ENCODE results near the gene ITPRID2. TPM values are rescaled to one million over a fixed set of nuclear protein-coding genes. Genes with fewer than 3 reads are reported as not detected.

ITPRID2 gene
- total and polyA plus RNA-seq, 2 of the 4 experiments (the other 2 are of a cell fraction) = 74.1 to 187 TPM

DNA sequence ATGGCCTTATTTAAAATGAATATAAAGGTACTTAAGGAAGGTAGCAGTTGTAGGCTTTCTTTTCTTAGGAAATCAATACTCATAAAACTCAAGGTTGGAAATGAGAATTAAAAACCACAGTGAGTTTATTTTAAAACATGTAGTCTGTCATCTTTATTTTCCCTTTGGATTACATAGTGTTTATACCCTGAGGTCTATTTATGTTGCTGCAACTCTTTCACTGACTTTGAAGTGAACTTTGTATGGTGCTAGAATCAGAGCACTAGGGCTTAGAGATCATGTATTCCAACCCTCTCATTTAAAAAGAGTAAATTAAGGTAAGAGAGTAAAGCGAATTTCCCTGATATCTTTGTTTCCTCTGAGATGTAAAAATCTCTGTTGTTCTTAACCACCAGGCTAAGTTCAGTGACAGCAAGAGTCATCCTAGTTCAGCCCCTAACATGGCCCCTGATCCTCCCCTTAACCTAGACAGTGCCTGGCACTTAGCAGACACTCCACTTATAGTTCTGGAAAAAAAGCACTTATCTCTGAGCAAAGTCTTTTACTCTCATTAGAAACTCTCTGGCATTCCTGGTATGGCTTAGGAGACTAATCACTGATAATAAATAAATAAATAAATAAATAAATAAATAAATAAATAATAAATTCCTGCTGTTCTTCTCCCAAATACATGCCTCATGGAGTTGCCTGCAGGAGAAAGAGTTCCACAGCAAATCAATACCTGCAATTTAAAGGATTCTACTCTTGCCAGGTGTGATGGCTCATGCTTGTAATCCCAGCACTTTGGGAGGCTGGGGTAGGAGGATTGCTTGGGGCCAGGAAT lies 61.1 kb downstream of the ITPRID2 start:
- no peak for TF ChIP-seq RCOR1 (IDR thresholded peaks at IDR 0.05; ENCODE audit: insufficient replicate concordance, low read length)
- TF ChIP-seq, protein P1, sequence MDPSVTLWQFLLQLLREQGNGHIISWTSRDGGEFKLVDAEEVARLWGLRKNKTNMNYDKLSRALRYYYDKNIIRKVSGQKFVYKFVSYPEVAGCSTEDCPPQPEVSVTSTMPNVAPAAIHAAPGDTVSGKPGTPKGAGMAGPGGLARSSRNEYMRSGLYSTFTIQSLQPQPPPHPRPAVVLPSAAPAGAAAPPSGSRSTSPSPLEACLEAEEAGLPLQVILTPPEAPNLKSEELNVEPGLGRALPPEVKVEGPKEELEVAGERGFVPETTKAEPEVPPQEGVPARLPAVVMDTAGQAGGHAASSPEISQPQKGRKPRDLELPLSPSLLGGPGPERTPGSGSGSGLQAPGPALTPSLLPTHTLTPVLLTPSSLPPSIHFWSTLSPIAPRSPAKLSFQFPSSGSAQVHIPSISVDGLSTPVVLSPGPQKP (IDR thresholded peaks at IDR 0.05; ENCODE audit: borderline replicate concordance, low read depth, low read length) = no peak
- no peak for TF ChIP-seq MAZ (IDR thresholded peaks at IDR 0.05; ENCODE audit: borderline replicate concordance, low read depth, low read length)
- TF ChIP-seq BHLHE40 (IDR thresholded peaks at IDR 0.05; ENCODE audit: low read depth, low read length) = no peak
- no peak for TF ChIP-seq RAD21 (IDR thresholded peaks at IDR 0.05; ENCODE audit: low read length)
- TF ChIP-seq, protein P2, sequence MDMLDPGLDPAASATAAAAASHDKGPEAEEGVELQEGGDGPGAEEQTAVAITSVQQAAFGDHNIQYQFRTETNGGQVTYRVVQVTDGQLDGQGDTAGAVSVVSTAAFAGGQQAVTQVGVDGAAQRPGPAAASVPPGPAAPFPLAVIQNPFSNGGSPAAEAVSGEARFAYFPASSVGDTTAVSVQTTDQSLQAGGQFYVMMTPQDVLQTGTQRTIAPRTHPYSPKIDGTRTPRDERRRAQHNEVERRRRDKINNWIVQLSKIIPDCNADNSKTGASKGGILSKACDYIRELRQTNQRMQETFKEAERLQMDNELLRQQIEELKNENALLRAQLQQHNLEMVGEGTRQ (IDR thresholded peaks at IDR 0.05; ENCODE audit: low read depth, low read length) = no peak
- TF ChIP-seq CHD1 (IDR thresholded peaks at IDR 0.05; ENCODE audit: low read depth, low read length) = no peak
- TF ChIP-seq, protein P3, sequence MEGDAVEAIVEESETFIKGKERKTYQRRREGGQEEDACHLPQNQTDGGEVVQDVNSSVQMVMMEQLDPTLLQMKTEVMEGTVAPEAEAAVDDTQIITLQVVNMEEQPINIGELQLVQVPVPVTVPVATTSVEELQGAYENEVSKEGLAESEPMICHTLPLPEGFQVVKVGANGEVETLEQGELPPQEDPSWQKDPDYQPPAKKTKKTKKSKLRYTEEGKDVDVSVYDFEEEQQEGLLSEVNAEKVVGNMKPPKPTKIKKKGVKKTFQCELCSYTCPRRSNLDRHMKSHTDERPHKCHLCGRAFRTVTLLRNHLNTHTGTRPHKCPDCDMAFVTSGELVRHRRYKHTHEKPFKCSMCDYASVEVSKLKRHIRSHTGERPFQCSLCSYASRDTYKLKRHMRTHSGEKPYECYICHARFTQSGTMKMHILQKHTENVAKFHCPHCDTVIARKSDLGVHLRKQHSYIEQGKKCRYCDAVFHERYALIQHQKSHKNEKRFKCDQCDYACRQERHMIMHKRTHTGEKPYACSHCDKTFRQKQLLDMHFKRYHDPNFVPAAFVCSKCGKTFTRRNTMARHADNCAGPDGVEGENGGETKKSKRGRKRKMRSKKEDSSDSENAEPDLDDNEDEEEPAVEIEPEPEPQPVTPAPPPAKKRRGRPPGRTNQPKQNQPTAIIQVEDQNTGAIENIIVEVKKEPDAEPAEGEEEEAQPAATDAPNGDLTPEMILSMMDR (conservative IDR thresholded peaks at IDR 0.05; ENCODE audit: low read depth, low read length) = no peak
- TF ChIP-seq CEBPB (IDR thresholded peaks at IDR 0.05; ENCODE audit: low read depth, low read length) = no peak
- no peak overlapping the region for H3K56ac ChIP-seq (ENCODE audit: extremely low read depth, insufficient read depth, low read length)
- POLR2A ChIA-PET (ENCODE audit: unreplicated experiment) = no interaction called here
- no peak overlapping the region for H3K4me2 ChIP-seq (ENCODE audit: low read depth, low read length)
- CTCF ChIA-PET = interaction anchor here (0.6 kb wide), 1 partner anchor 114 kb away, joined by 3 read pairs; no protein-coding TSS in a partner anchor
- no peaks in the 10 kb centered on the region for H3K36me3 ChIP-seq (ENCODE audit: control insufficient read depth, insufficient read depth, low read length)
- H4K5ac ChIP-seq (ENCODE audit: low read depth, low read length) = no peak overlapping the region
- in situ Hi-C loops (cut with MboI; ENCODE audit: low sequenced_read_pairs) = no loop called here
- no peak overlapping the region for H2AK9ac ChIP-seq (replicated peaks; ENCODE audit: low read depth, low read length, poor library complexity)
- no peaks in the 10 kb centered on the region for H4K20me1 ChIP-seq (ENCODE audit: insufficient read depth, low read length)
- H3K14ac ChIP-seq (replicated peaks; ENCODE audit: low read depth, low read length) = no peak overlapping the region
- H2BK120ac ChIP-seq (ENCODE audit: low read depth, low read length) = peak overlapping the region; percentile 44; the same call in 1 of the 2 replicates
- H3K4me1 ChIP-seq (ENCODE audit: control insufficient read depth, insufficient read depth, low read length) = peaks cover 5% of the 10 kb centered on the region; the same call in 1 of the 2 replicates
- H3K23ac ChIP-seq (ENCODE audit: low read depth, low read length) = no peak overlapping the region
- H3K9me1 ChIP-seq (ENCODE audit: insufficient read depth, low read length) = peaks cover 4% of the 10 kb centered on the region; the same call in 1 of the 2 replicates
- dilution Hi-C loops (cut with HindIII; ENCODE audit: low sequenced_read_pairs, unreplicated experiment) = no loop called here
- no peak overlapping the region for H3K4me3 ChIP-seq (ENCODE audit: insufficient read depth, low read depth, low read length)
- 0 out of 2 replicates have a peak overlapping the region, but pooled peaks have one; percentile 10 for H3K4ac ChIP-seq (ENCODE audit: low read depth, low read length)
- no CpG with 5 or more reads among the region's 1 CpG for WGBS, 2 experiments (ENCODE audit: extremely low coverage in 2 of 2, insufficient read length in 1 of 2)
- H3K27ac ChIP-seq (ENCODE audit: insufficient read depth, low read length) = 0 out of 2 replicates have a peak overlapping the region, but pooled peaks have one; percentile 32
- no peak overlapping the region for H4K8ac ChIP-seq (ENCODE audit: low read depth in 2 of 2, low read length in 2 of 2)
- no peak overlapping the region for H3K9ac ChIP-seq (ENCODE audit: low read depth, low read length)
- H2AFZ ChIP-seq (replicated peaks; ENCODE audit: low read length, poor library complexity) = no peak overlapping the region
- no peak overlapping the region for H4K91ac ChIP-seq (ENCODE audit: insufficient read depth, low read depth, low read length)
- no peak overlapping the region for H2AK5ac ChIP-seq (ENCODE audit: low read depth, low read length)
- DNase-seq = peak; percentile 16
- peak; percentile 53 for ATAC-seq (ENCODE audit: low read depth)
- BruUV-seq (replicated peaks) = no TSS peak
- no peak overlapping the region for H3K18ac ChIP-seq (ENCODE audit: low read depth, low read length)
- intact Hi-C loops (cut with micrococcal nuclease) = no loop called here
- no peaks in the 10 kb centered on the region for H3K27me3 ChIP-seq (ENCODE audit: control insufficient read depth, insufficient read depth, low read length)
- H2BK5ac ChIP-seq (ENCODE audit: low read depth, low read length, poor library complexity, severe bottlenecking) = no peak overlapping the region
- H2BK15ac ChIP-seq (ENCODE audit: low read depth, low read length) = 0 out of 3 replicates have a peak overlapping the region, but pooled peaks have one; percentile 49
- no peaks in the 10 kb centered on the region for H3K79me1 ChIP-seq (ENCODE audit: low read depth in 1 of 2, low read length in 2 of 2)
- no peaks in the 10 kb centered on the region for H3K9me3 ChIP-seq (ENCODE audit: control insufficient read depth, insufficient read depth, low read length)
- H2BK20ac ChIP-seq (ENCODE audit: low read depth, low read length) = no peak overlapping the region

Measured in IMR-90 (cell line).